Esophagus muscularis mucosa (tissue), 4 donors: ENCODE results near the gene CBL. TPM values are rescaled to one million over a fixed set of nuclear protein-coding genes. Genes with fewer than 3 reads are reported as not detected.

Source experiments
- DNase-seq: peaks from one replicate; pipeline ENCODE4 v3.0.0-alpha.2; 2017; ENCODE audit errors: extremely low spot score
- H3K27ac ChIP-seq, 4 donors: fragments of 200-600 bp; sonication (generic); replicated peaks in 1 of 4; 1 replicate in 3 of 4; 2 replicates in 1 of 4; pipeline ENCODE4 v1.5.1; 2016 to 2019; ENCODE audit warnings: mild to moderate bottlenecking in 1 of 4
- H3K27me3 ChIP-seq, 4 donors: fragments of 200-600 bp; sonication (generic); one replicate each; pipeline versions ENCODE4 v1.5.1 to v1.6.0; 2016 to 2019
- H3K36me3 ChIP-seq, 4 donors: fragments of 200-600 bp; sonication (generic); one replicate each; pipeline ENCODE4 v1.5.1; 2016 to 2019
- H3K4me1 ChIP-seq, 4 donors: fragments of 200-600 bp; sonication (generic); one replicate each; pipeline ENCODE4 v1.5.1; 2016 to 2019
- H3K4me3 ChIP-seq, 4 donors: fragments of 200-600 bp; sonication (generic); 1 replicate in 2 of 4; 2 replicates in 2 of 4; pipeline ENCODE4 v1.5.1; 2016 to 2019; ENCODE audit warnings: mild to moderate bottlenecking in 4 of 4, moderate library complexity in 1 of 4
- H3K9me3 ChIP-seq, 4 donors: fragments of 200-600 bp; sonication (generic); 1 replicate in 3 of 4; 2 replicates in 1 of 4; pipeline ENCODE4 v1.5.1; 2016 to 2019
- CTCF ChIP-seq, 3 experiments: fragments of 200-600 bp in 2 of 3; fragments of 450-650 bp in 1 of 3; sonication (generic) in 2 of 3; IDR thresholded peaks; one replicate each; pipeline ENCODE4 v1.5.1; 2017 to 2019; ENCODE audit warnings: antibody characterized with exemption in 3 of 3, mild to moderate bottlenecking in 2 of 3, moderate library complexity in 1 of 3
- EP300 ChIP-seq: sonication (generic); formaldehyde crosslinking; IDR thresholded peaks from one replicate; pipeline ENCODE4 v1.6.1; 2017; ENCODE audit warnings: antibody characterized with exemption
- POLR2A ChIP-seq: fragments of 450-650 bp; IDR thresholded peaks from one replicate; pipeline ENCODE4 v1.6.1; 2017; ENCODE audit warnings: antibody characterized with exemption, moderate library complexity, mild to moderate bottlenecking, low read depth
- POLR2AphosphoS5 ChIP-seq, 2 donors: sonication (generic); formaldehyde crosslinking; IDR thresholded peaks; one replicate each; pipeline ENCODE4 v1.6.1; 2017; ENCODE audit warnings: antibody characterized with exemption in 2 of 2
- WGBS: methylation state at CpG from one replicate; pipeline ENCODE4 v1.1.5; 2018; 5-methylcytosine and 5-hydroxymethylcytosine counted together
- intact Hi-C: fragments of 100-400 bp; cut with DNase I; formaldehyde crosslinking; loops from one replicate; pipeline ENCODE4 v1.15.1; 2023
- total RNA-seq, 4 donors: library from RNA; depleted of rRNA; stranded (reverse); fragments of >200 nt; gene quantifications; one replicate each; pipeline versions ENCODE4 v1.1.0 to v1.2.1, GENCODE V29; 2016

CBL gene
- total RNA-seq, 4 donors from 2014 or later: 20.7 to 27.7 (median 24.1) TPM

- TF ChIP-seq POLR2A: no peak
- TF ChIP-seq EP300: no peak
- no peak for TF ChIP-seq CTCF (IDR thresholded peaks at IDR 0.05)
- no peak for TF ChIP-seq POLR2AphosphoS5 (IDR thresholded peaks at IDR 0.05)
- 92% methylated on average over 4 of the region's 4 CpGs for WGBS
- Histone ChIP-seq H3K36me3 (peaks cover 5 to 20% (median 13%) of the 10 kb centered on the region in 4 donors), H3K27me3 (no peaks in the 10 kb centered on the region), H3K4me3 (no peak overlapping the region), H3K9me3 (no peaks in the 10 kb centered on the region), H3K27ac (no peak overlapping the region), H3K4me1 (peaks cover 0 to 10% (median 0%) of the 10 kb centered on the region in 4 donors)
- DNase-seq: no peak
- intact Hi-C loops: no loop called here
Observed at GRCh38 chr11:119229741-119230140, 23.6 kb downstream of the CBL start.

GRCh38 chr11:119236490-119236889 lies 30.4 kb downstream of the CBL start:
- intact Hi-C loops: no loop called here
- no peak for DNase-seq
- H3K27ac ChIP-seq: no peak overlapping the region
- no peaks in the 10 kb centered on the region for H3K27me3 ChIP-seq
- H3K4me3 ChIP-seq: no peak overlapping the region
- TF ChIP-seq EP300: no peak
- no peak for TF ChIP-seq CTCF (IDR thresholded peaks at IDR 0.05)
- no peak for TF ChIP-seq POLR2A
- no peak for TF ChIP-seq POLR2AphosphoS5 (IDR thresholded peaks at IDR 0.05)
- peaks cover 0 to 5% (median 4%) of the 10 kb centered on the region in 4 donors for H3K4me1 ChIP-seq
- H3K36me3 ChIP-seq: peaks cover 5 to 29% (median 13%) of the 10 kb centered on the region in 4 donors
- no peaks in the 10 kb centered on the region for H3K9me3 ChIP-seq

GRCh38 chr11:119236891-119237290 lies 30.8 kb downstream of the CBL start:
- no peak for DNase-seq
- Histone ChIP-seq H3K4me3 (no peak overlapping the region), H3K27ac (no peak overlapping the region), H3K27me3 (no peaks in the 10 kb centered on the region), H3K36me3 (peaks cover 5 to 29% (median 13%) of the 10 kb centered on the region in 4 donors), H3K9me3 (no peaks in the 10 kb centered on the region), H3K4me1 (peaks cover 0 to 5% (median 4%) of the 10 kb centered on the region in 4 donors)
- WGBS: 58% methylated on average over 1 of the region's 1 CpG
- no peak for TF ChIP-seq POLR2A
- intact Hi-C loops: no loop called here

GRCh38 chr11:119237515-119237914 lies 31.4 kb downstream of the CBL start:
- Histone ChIP-seq H3K4me3 (no peak overlapping the region), H3K27ac (no peak overlapping the region), H3K36me3 (peaks cover 5 to 25% (median 10%) of the 10 kb centered on the region in 4 donors), H3K4me1 (peaks cover 0 to 5% (median 4%) of the 10 kb centered on the region in 4 donors), H3K27me3 (no peaks in the 10 kb centered on the region), H3K9me3 (no peaks in the 10 kb centered on the region)
- no peak for TF ChIP-seq EP300
- no peak for TF ChIP-seq CTCF (IDR thresholded peaks at IDR 0.05)
- TF ChIP-seq POLR2AphosphoS5 (IDR thresholded peaks at IDR 0.05): no peak
- TF ChIP-seq POLR2A: no peak
- DNase-seq: no peak
- intact Hi-C loops: no loop called here

- Histone ChIP-seq H3K4me3 (no peak overlapping the region), H3K4me1 (peaks cover 0 to 29% (median 17%) of the 10 kb centered on the region in 4 donors), H3K27me3 (no peaks in the 10 kb centered on the region), H3K36me3 (no peaks in the 10 kb centered on the region), H3K27ac (peak overlapping the region in 3 of 4 donors; percentile 51 to 72 (median 52)), H3K9me3 (no peaks in the 10 kb centered on the region)
- no peak for DNase-seq
- intact Hi-C loops: no loop called here
- 95% methylated on average over 8 of the region's 8 CpGs for WGBS
- TF ChIP-seq POLR2AphosphoS5 (IDR thresholded peaks at IDR 0.05) (no peak), POLR2A (no peak), CTCF (IDR thresholded peaks at IDR 0.05) (no peak), EP300 (no peak)
Observed at GRCh38 chr11:119248750-119249670, 42.9 kb downstream of the CBL start.
